Cardiac atrium fibroblast (primary cell): ENCODE results near the gene KRTAP20-4. TPM values are rescaled to one million over a fixed set of nuclear protein-coding genes. Genes with fewer than 3 reads are reported as not detected.

Experiments used
- total RNA-seq: library from RNA; depleted of rRNA; stranded (reverse); fragments of >200 nt; gene quantifications from 2 replicates; pipeline ENCODE4 v1.2.3, GENCODE V29; 2015

KRTAP20-4 gene
- total RNA-seq, result not detected in 2 replicates

DNA sequence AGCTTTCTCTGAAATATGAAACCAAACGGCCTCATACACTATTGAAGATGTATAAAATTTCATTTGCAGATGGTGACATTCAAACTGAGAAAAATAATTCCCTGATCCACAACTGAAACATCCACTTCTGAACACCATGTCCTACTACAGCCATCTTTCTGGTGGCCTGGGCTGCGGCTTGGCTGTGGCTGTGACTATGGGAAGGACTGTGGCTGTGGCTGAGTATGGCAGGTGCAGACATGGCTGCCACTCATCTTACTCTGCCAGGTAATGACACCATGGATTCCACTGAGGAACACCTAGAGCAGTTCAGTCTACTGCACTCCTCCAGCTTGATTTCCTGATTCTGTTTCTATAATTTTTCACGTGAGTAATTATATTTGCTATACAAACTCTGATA lies at the start of gene KRTAP20-4:
TSS of gene KRTAP20-4 (plus strand) at position 106 of the 400 bp plus-strand sequence.

DNA sequence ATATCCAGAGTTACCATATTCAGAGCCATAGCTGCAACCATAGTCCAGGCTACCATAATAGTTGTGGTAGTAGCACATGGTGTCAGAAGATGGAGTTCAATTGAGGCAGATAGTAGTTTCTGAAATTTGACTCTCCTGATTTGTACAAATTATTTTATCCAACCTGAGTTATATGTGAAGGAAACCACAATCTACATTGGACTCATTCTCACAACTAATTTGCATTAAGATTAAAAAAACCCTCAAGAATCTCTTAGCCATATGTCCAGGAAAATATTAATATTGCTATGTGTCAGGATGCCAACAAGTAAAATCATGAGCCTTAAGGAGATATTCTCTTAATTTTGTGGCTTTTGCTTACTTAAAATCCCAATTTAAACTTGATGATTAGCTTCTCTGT lies 30.1 kb upstream of the KRTAP20-4 start, which contains the start of gene KRTAP22-2:
TSS of gene KRTAP22-2 (minus strand) at position 101 of the 400 bp plus-strand sequence.

DNA sequence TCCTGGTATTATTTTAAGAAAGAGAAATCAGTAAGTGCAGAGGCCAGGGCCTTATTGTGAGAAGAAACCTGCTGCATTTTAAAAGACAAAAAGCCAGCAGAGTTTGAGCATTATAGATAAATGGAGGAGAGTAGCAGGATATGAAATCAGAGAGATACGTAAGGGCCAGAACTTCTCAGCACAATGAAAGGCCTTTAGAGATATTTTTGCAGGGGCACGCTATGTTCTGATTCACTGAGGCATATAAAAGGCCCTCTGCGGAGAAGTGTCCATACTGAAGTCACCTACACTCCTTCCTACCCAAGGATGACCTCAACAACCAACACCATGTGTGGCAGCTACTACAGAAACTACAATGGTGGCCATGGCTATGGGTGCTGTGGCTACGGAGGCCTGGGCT lies 28.3 kb upstream of the KRTAP20-4 start, which contains the start of gene KRTAP6-3:
TSS of gene KRTAP6-3 (plus strand) at position 301 of the 400 bp plus-strand sequence. CDS start at position 307, 6 bp downstream.

GRCh38 chr21:30598802-30599201 lies 21.6 kb upstream of the KRTAP20-4 start, which contains the start of gene KRTAP6-2:
Gene KRTAP6-2, minus strand, starts transcription at chr21:30598902. Its CDS starts 28 bp downstream, at chr21:30598874.

DNA sequence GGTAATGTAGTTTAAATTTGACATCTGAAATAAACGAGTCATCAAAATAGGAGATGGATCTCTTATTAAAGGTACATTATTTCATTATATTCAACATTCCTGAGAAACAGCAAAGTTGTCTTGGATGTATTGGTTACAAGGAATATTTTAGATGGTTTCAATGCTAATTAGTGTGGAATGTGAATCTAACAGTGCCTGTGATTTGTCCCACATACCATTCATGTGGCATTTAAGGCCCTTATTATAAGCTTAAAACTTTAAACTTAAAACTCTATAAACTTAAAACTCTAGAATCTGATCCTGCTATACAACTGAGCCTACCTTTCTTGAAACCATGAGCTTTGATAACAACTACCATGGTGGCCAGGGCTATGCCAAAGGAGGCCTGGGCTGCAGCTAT lies 19.6 kb upstream of the KRTAP20-4 start, which contains the start of gene KRTAP22-1:
TSS of gene KRTAP22-1 (plus strand) at position 301 of the 400 bp plus-strand sequence.

GRCh38 chr21:30613836-30614235 lies 6.6 kb upstream of the KRTAP20-4 start, which contains the start of gene KRTAP6-1:
Gene KRTAP6-1, minus strand, starts transcription at chr21:30613930. Its CDS starts 26 bp downstream, at chr21:30613904.

DNA sequence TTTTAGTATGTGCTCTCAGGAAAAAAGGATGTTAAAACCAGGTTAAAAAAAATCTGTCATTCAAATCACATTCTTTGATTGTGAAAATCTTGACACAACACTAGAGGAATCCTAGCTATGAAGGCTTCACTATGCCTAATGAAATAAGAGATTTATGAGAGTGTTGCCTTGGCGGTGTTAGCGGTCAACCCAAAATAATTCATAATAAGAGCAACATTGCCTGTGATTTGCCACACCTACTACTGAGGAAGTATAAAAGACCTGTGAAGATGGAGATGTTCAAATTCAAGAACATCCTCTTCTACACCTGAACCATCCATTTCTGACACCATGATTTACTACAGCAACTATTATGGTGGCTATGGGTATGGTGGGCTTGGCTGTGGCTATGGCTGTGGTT lies 4.3 kb upstream of the KRTAP20-4 start, which contains the start of gene KRTAP20-1:
TSS of gene KRTAP20-1 (plus strand) at position 301 of the 400 bp plus-strand sequence. CDS start at position 331, 30 bp downstream.

DNA sequence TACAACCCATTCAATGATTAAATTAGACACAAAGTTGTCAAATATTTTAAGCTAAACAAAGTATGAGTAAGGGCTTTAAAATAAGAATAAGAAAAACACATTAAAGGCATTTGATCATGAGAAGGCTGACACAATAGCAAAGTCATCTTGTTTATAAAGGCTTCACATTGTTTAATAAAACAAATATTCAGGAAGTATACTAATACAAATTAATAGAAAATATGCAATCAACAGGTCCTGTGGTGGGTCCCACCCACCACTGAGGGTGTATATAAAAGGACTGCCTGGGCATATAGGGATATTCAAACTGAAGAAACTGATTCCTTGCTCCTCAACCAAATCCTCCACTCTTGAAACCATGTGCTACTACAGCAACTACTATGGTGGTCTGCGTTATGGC lies 14.5 kb downstream of the KRTAP20-4 start, which contains the start of gene KRTAP20-2:
TSS of gene KRTAP20-2 (plus strand) at position 301 of the 400 bp plus-strand sequence. CDS start at position 359, 58 bp downstream.

GRCh38 chr21:30642564-30642963 lies 22.1 kb downstream of the KRTAP20-4 start, which contains the start of gene KRTAP20-3:
Gene KRTAP20-3, plus strand, starts transcription at chr21:30642864.

Other genes with a start within 250 kb of the KRTAP20-4 start
- gene KRTAP13-2, start 248.4 kb upstream of the KRTAP20-4 start, total RNA-seq, result not detected in 2 replicates
- gene KRTAP13-1, start 224.6 kb upstream of the KRTAP20-4 start, total RNA-seq, result not detected in 2 replicates
- gene KRTAP13-3, start 194.7 kb upstream of the KRTAP20-4 start, total RNA-seq, result not detected in 2 replicates
- not detected in 2 replicates for gene KRTAP13-4, start 190.4 kb upstream of the KRTAP20-4 start, total RNA-seq
- not detected in 2 replicates for gene KRTAP15-1, start 180.4 kb upstream of the KRTAP20-4 start, total RNA-seq
- not detected in 2 replicates for gene KRTAP19-1, start 140.3 kb upstream of the KRTAP20-4 start, total RNA-seq
- gene KRTAP19-2, start 133.2 kb upstream of the KRTAP20-4 start, total RNA-seq, result not detected in 2 replicates
- not detected in 2 replicates for gene KRTAP19-3, start 128.6 kb upstream of the KRTAP20-4 start, total RNA-seq
- not detected in 2 replicates for gene KRTAP19-4, start 123.5 kb upstream of the KRTAP20-4 start, total RNA-seq
- not detected in 2 replicates for gene KRTAP19-5, start 118.5 kb upstream of the KRTAP20-4 start, total RNA-seq
- not detected in 2 replicates for gene KRTAP19-6, start 78.8 kb upstream of the KRTAP20-4 start, total RNA-seq
- gene KRTAP19-7, start 59.3 kb upstream of the KRTAP20-4 start, total RNA-seq, result not detected in 2 replicates
- not detected in 2 replicates for gene KRTAP22-2, start 30.2 kb upstream of the KRTAP20-4 start, total RNA-seq
- not detected in 2 replicates for gene KRTAP6-3, start 28.2 kb upstream of the KRTAP20-4 start, total RNA-seq
- gene KRTAP6-2, start 21.7 kb upstream of the KRTAP20-4 start, total RNA-seq, result not detected in 2 replicates
- gene KRTAP22-1, start 19.5 kb upstream of the KRTAP20-4 start, total RNA-seq, result not detected in 2 replicates
- gene KRTAP6-1, start 6.7 kb upstream of the KRTAP20-4 start, total RNA-seq, result not detected in 2 replicates
- not detected in 2 replicates for gene KRTAP20-1, start 4.2 kb upstream of the KRTAP20-4 start, total RNA-seq
- not detected in 2 replicates for gene KRTAP20-2, start 14.6 kb downstream of the KRTAP20-4 start, total RNA-seq
- gene KRTAP20-3, start 22.2 kb downstream of the KRTAP20-4 start, total RNA-seq, result not detected in 2 replicates
- not detected in 2 replicates for gene KRTAP21-3, start 98.2 kb downstream of the KRTAP20-4 start, total RNA-seq
- gene KRTAP21-2, start 126.6 kb downstream of the KRTAP20-4 start, total RNA-seq, result not detected in 2 replicates
- gene KRTAP21-1, start 134.8 kb downstream of the KRTAP20-4 start, total RNA-seq, result not detected in 2 replicates
- gene KRTAP8-1, start 192.6 kb downstream of the KRTAP20-4 start, total RNA-seq, result not detected in 2 replicates
- not detected in 2 replicates for gene KRTAP7-1, start 209.1 kb downstream of the KRTAP20-4 start, total RNA-seq